NCI-H510A (cell line): ENCODE results near the gene MAP1B.

Experiments
- DNase-seq: peaks from one replicate; lab custom pipeline; 2025; lab: John Stamatoyannopoulos, UW

The MAP1B gene

GRCh38 chr5:72252008-72252407, 144.7 kb downstream of the MAP1B start:
- DNase-seq: no peak

DNA sequence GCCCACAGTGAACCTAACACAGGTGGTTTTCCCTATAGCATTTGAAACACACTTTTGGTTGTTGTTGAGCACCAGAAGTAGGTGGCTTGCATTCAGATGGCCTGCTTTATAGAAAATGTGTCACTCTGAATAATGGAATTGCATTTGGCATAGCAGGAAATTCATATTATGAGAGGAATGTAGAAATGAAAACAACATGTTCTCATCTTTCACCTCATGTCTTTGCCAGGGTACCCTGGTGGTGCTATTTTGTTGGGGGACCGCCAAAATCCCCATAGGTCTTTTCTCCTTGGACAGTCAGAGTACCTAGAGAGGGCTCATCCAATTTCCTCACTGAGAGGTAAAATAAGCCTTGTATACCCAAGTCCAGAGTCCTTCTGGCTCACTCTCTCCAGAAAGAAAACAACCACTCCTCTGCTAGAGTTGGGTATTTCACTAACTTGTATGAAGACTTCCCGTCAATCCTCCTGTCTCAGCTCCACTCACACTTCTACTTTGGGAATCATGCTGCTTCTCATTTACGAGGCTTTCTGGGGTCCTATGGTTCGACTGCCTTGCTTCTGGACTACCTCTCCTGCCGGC, 145.4 kb downstream of the MAP1B start:
- DNase-seq: no peak

DNA sequence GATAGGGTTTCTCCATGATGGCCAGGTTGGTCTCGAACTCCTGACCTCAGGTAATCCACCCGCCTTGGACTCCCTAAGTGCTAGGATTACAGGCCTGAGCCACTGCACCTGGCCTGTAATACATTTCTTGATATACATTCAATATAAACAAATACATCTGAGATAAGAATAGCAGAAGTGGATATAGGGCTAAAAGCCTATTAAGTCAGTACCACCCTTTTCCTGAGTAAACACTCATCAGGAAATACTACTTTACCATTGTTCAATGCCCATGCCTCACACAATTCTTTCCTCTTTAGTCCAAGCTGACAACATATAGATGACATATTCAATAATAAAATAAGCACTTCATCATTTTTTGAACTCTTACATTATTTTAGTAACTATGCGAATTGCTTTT, 148.0 kb downstream of the MAP1B start:
- no peak for DNase-seq

DNA sequence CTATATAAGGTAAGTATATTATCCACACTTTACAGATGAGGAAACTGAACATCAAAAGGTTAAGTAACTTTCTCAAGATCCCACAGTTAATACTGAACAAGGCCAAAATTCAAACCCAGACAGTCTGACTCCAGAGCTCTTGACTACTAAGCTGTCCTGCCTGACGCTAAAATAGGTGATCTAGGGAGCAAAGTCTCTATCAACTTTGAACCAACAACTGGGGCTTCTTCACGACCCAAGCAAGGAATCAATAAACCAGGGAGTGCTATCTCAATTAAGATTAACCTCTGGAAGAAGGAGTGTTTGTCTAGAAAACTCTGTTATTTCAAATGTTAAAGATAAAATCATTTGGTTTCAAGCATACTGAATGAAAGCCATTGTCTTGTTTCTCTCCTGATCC, 148.4 kb downstream of the MAP1B start:
- DNase-seq: no peak

DNA sequence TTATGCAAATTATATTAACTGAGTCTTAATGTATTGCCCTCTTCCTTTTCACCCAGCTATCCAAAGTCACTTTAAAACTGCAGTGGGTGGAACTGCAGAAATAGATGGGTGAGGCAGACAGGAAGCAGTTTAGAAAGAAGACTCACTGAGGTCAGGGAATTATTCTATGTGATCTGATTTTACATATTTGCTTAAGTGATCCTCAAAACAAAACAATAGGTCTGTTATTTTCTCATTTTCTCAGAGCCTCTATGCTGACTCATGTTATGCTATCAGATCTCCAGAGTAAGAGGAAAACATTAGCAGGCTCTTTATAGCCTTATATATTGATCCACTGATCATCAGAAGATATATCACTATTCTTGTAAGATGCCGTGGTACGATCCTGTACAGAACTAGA, 149.3 kb downstream of the MAP1B start:
- DNase-seq: no peak
